GM12878 (cell line): ENCODE results near the gene CREB3.

Experiments
- CTCF ChIP-seq, 3 experiments: IDR thresholded peaks in 2 of 3; conservative IDR thresholded peaks in 1 of 3; 2 replicates each; pipeline ENCODE4 v1.5.1; 2011; ENCODE audit warnings: low read depth in 3 of 3, low read length in 3 of 3, mild to moderate bottlenecking in 3 of 3, control low read depth in 2 of 3, moderate library complexity in 2 of 3, inconsistent platforms in 1 of 3, mixed read lengths in 1 of 3; ENCODE audit not compliant: control insufficient read depth in 2 of 3, insufficient read depth in 1 of 3; ENCODE audit errors: extremely low read depth in 1 of 3
- EGR1 ChIP-seq, 2 experiments: IDR thresholded peaks; 1 replicate in 1 of 2; 2 replicates in 1 of 2; pipeline ENCODE4 v1.6.1; 2011 to 2012; ENCODE audit warnings: low read depth in 2 of 2, low read length in 2 of 2, borderline replicate concordance in 1 of 2, mild to moderate bottlenecking in 1 of 2, moderate library complexity in 1 of 2
- EP300 ChIP-seq, 2 experiments: fragments of 150-350 bp in 1 of 2; IDR thresholded peaks; 2 replicates each; pipeline ENCODE4 v1.6.1; 2011 to 2012; ENCODE audit warnings: low read depth in 2 of 2, low read length in 2 of 2, borderline replicate concordance in 1 of 2, improper control_type of control experiment in 1 of 2, inconsistent platforms in 1 of 2; ENCODE audit not compliant: control insufficient read depth in 1 of 2
- FOXM1 ChIP-seq: IDR thresholded peaks from 2 replicates; pipeline ENCODE4 v1.6.1; 2012; ENCODE audit warnings: low read depth, mild to moderate bottlenecking, inconsistent platforms, low read length, moderate library complexity
- JUND ChIP-seq: IDR thresholded peaks from 2 replicates; pipeline ENCODE4 v1.6.1; 2012; ENCODE audit warnings: low read depth, mild to moderate bottlenecking, low read length, improper control_type of control experiment, moderate library complexity
- POLR2A ChIP-seq: IDR thresholded peaks from 2 replicates; pipeline ENCODE4 v1.6.1; 2011; ENCODE audit warnings: low read depth, mild to moderate bottlenecking, low read length
- POLR2AphosphoS5 ChIP-seq: IDR thresholded peaks from 2 replicates; pipeline ENCODE4 v1.6.1; 2011; ENCODE audit warnings: mild to moderate bottlenecking, low read length, inconsistent platforms
- STAT1 ChIP-seq: fragments of 450-650 bp; conservative IDR thresholded peaks from 2 replicates; pipeline ENCODE4 v1.6.1; 2014; ENCODE audit warnings: antibody characterized with exemption, mild to moderate bottlenecking
- TARDBP ChIP-seq: IDR thresholded peaks from 2 replicates; pipeline ENCODE4 v1.6.1; 2016; ENCODE audit warnings: borderline replicate concordance
- ZNF217 ChIP-seq: fragments of 450-650 bp; IDR thresholded peaks from 2 replicates; pipeline ENCODE4 v1.6.1; 2017; ENCODE audit warnings: antibody characterized with exemption, mild to moderate bottlenecking

- no peak for TF ChIP-seq STAT1
- TF ChIP-seq TARDBP, result no peak
- no peak for TF ChIP-seq EP300 (IDR thresholded peaks at IDR 0.05; ENCODE audit: borderline replicate concordance in 1 of 2, control insufficient read depth in 1 of 2, low read depth in 2 of 2, low read length in 2 of 2)
- no peak for TF ChIP-seq EGR1 (IDR thresholded peaks at IDR 0.05; ENCODE audit: borderline replicate concordance in 1 of 2, low read depth in 2 of 2, low read length in 2 of 2)
- TF ChIP-seq FOXM1, result no peak
- no peak for TF ChIP-seq POLR2AphosphoS5
- TF ChIP-seq POLR2A, result peak; percentile 34; the same call in 1 of the 2 replicates
- no peak for TF ChIP-seq JUND
- no peak for TF ChIP-seq CTCF (IDR thresholded peaks at IDR 0.05 in 2 of 3, conservative IDR thresholded peaks at IDR 0.05 in 1 of 3; ENCODE audit: control insufficient read depth in 2 of 3, extremely low read depth in 1 of 3, insufficient read depth in 1 of 3, low read depth in 3 of 3, low read length in 3 of 3)
- no peak for TF ChIP-seq ZNF217
These were observed 8.6 kb upstream of the CREB3 start for GRCh38 chr9:35723908-35724307.
